ENCODE results near the gene HLA-A. TPM values are rescaled to one million over a fixed set of nuclear protein-coding genes. Genes with fewer than 3 reads are reported as not detected.

HLA-A gene
- total RNA-seq, 3 donors from 2014 or later (not counting 1 experiment from before 2014, with no cell fraction given), result 2,088 to 2,855 (median 2,731) TPM

GRCh38 chr6:29964518-29964886 lies 22.2 kb downstream of the HLA-A start:
- Histone ChIP-seq H3K9me3 (ENCODE audit: control insufficient read depth, insufficient read depth, low read length) (no peaks in the 10 kb centered on the region), H3K4me1 (ENCODE audit: control insufficient read depth, insufficient read depth, low read length) (peaks cover 22% of the 10 kb centered on the region), H3K27ac (ENCODE audit: low read length) (peak overlapping the region; percentile 73), H3K27me3 (ENCODE audit: control insufficient read depth, insufficient read depth, low read length) (no peaks in the 10 kb centered on the region), H3K4me3 (ENCODE audit: low read length) (no peak overlapping the region), H3K36me3 (ENCODE audit: control insufficient read depth, insufficient read depth, low read length) (no peaks in the 10 kb centered on the region)
- Mint-ChIP-seq H3K36me3 (no peaks in the 10 kb centered on the region), H3K27ac (peak overlapping the region; percentile 86 to 91), H3K27me3 (ENCODE audit: low read depth in 2 of 2) (no peaks in the 10 kb centered on the region), H3K4me1 (peaks cover 33 to 35% of the 10 kb centered on the region in 2 donors), H3K9me3 (no peaks in the 10 kb centered on the region), H3K4me3 (peak overlapping the region; percentile 87)
- 25% methylated on average over 3 of the region's 3 CpGs for WGBS (ENCODE audit: insufficient coverage)
- intact Hi-C loops (cut with micrococcal nuclease), result loop anchor here (10.0 kb wide), 1 partner anchor 260 kb away; no protein-coding TSS in a partner anchor
- ATAC-seq (no peak), DNase-seq (no peak)
- no peak for TF ChIP-seq CTCF (IDR thresholded peaks at IDR 0.05)

GRCh38 chr6:29964887-29965562 lies 22.7 kb downstream of the HLA-A start:
- intact Hi-C loops (cut with micrococcal nuclease), result loop anchor here (1.0 to 10.0 kb wide), 5 partner anchors 23 to 260 kb away; partner anchors contain the start of gene HLA-A

GRCh38 chr6:29965563-29965872 lies 23.2 kb downstream of the HLA-A start:
- Mint-ChIP-seq H3K27me3 (ENCODE audit: low read depth in 2 of 2) (no peaks in the 10 kb centered on the region), H3K9me3 (no peaks in the 10 kb centered on the region), H3K4me3 (peak overlapping the region; percentile 87), H3K27ac (peak overlapping the region; percentile 86 to 91), H3K36me3 (no peaks in the 10 kb centered on the region), H3K4me1 (peaks cover 32 to 35% of the 10 kb centered on the region in 2 donors)
- Histone ChIP-seq H3K27me3 (ENCODE audit: control insufficient read depth, insufficient read depth, low read length) (no peaks in the 10 kb centered on the region), H3K4me1 (ENCODE audit: control insufficient read depth, insufficient read depth, low read length) (peaks cover 22% of the 10 kb centered on the region), H3K36me3 (ENCODE audit: control insufficient read depth, insufficient read depth, low read length) (peaks cover 2% of the 10 kb centered on the region), H3K9me3 (ENCODE audit: control insufficient read depth, insufficient read depth, low read length) (no peaks in the 10 kb centered on the region), H3K4me3 (ENCODE audit: low read length) (peak overlapping the region; percentile 34), H3K27ac (ENCODE audit: low read length) (peak overlapping the region; percentile 73)
- intact Hi-C loops (cut with micrococcal nuclease), result loop anchor here (1.0 to 10.0 kb wide), 5 partner anchors 23 to 261 kb away; partner anchors contain the start of gene HLA-A
- TF ChIP-seq CTCF (IDR thresholded peaks at IDR 0.05), result no peak
- 15% methylated on average over 2 of the region's 2 CpGs for WGBS (ENCODE audit: insufficient coverage)
- ATAC-seq (no peak), DNase-seq (no peak)

More at GRCh38 chr6:29964887-29965562, 22.7 kb downstream of the HLA-A start:
- Histone ChIP-seq H3K27ac (ENCODE audit: low read length) (peak overlapping the region; percentile 73), H3K4me3 (ENCODE audit: low read length) (peak overlapping the region; percentile 34), H3K36me3 (ENCODE audit: control insufficient read depth, insufficient read depth, low read length) (no peaks in the 10 kb centered on the region), H3K4me1 (ENCODE audit: control insufficient read depth, insufficient read depth, low read length) (peaks cover 22% of the 10 kb centered on the region), H3K27me3 (ENCODE audit: control insufficient read depth, insufficient read depth, low read length) (no peaks in the 10 kb centered on the region), H3K9me3 (ENCODE audit: control insufficient read depth, insufficient read depth, low read length) (no peaks in the 10 kb centered on the region)
- 2% methylated on average over 7 of the region's 7 CpGs for WGBS (ENCODE audit: insufficient coverage)
- Mint-ChIP-seq H3K4me1 (peaks cover 32 to 35% of the 10 kb centered on the region in 2 donors), H3K36me3 (no peaks in the 10 kb centered on the region), H3K4me3 (peak overlapping the region; percentile 87), H3K9me3 (no peaks in the 10 kb centered on the region), H3K27ac (peak overlapping the region; percentile 86 to 91), H3K27me3 (ENCODE audit: low read depth in 2 of 2) (no peaks in the 10 kb centered on the region)
- ATAC-seq (peak; percentile 91 to 99 (median 97)), DNase-seq (peak; percentile 67 to 91)
- TF ChIP-seq CTCF (IDR thresholded peaks at IDR 0.05), result no peak
